HCEC 1CT (cell line): Measurements from ENCODE around the gene PDGFRB.
A peak's percentile ranks its signal among the peaks of the same experiment; 100 is the strongest.

Experiments
- DNase-seq: peaks from one replicate; pipeline ENCODE4 v3.0.0-alpha.2; 2017

PDGFRB gene

GRCh38 chr5:150181766-150182545 is 26.3 kb upstream of the PDGFRB start:
- DNase-seq, result no peak

- peak; percentile 81 for DNase-seq
Measured at GRCh38 chr5:150181027-150181426, 25.4 kb upstream of the PDGFRB start.

- peak; percentile 15 for DNase-seq
Measured at GRCh38 chr5:150180241-150181026, 24.8 kb upstream of the PDGFRB start.

GRCh38 chr5:150179019-150179620 is 23.5 kb upstream of the PDGFRB start:
- no peak for DNase-seq

GRCh38 chr5:150178262-150178661 is 22.6 kb upstream of the PDGFRB start:
- DNase-seq, result no peak

- no peak for DNase-seq
Measured at GRCh38 chr5:150177721-150178120, 22.1 kb upstream of the PDGFRB start.

GRCh38 chr5:150176745-150177477 is 21.3 kb upstream of the PDGFRB start:
- no peak for DNase-seq

- DNase-seq, result peak; percentile 39
Measured at GRCh38 chr5:150175536-150175935, 19.9 kb upstream of the PDGFRB start.

GRCh38 chr5:150175076-150175475 is 19.4 kb upstream of the PDGFRB start:
- no peak for DNase-seq

GRCh38 chr5:150174285-150174684 is 18.6 kb upstream of the PDGFRB start:
- no peak for DNase-seq

- DNase-seq, result no peak
Measured at GRCh38 chr5:150173161-150173560, 17.5 kb upstream of the PDGFRB start.

GRCh38 chr5:150172556-150172955 is 16.9 kb upstream of the PDGFRB start:
- DNase-seq, result no peak

- peak; percentile 39 for DNase-seq
Measured at GRCh38 chr5:150172145-150172544, 16.5 kb upstream of the PDGFRB start.

- no peak for DNase-seq
Measured at GRCh38 chr5:150168864-150169263, 13.2 kb upstream of the PDGFRB start.

GRCh38 chr5:150167908-150168307 is 12.3 kb upstream of the PDGFRB start:
- DNase-seq, result no peak

GRCh38 chr5:150167512-150167850 is 11.8 kb upstream of the PDGFRB start:
- DNase-seq, result no peak

- no peak for DNase-seq
Measured at GRCh38 chr5:150166650-150167511, 11.2 kb upstream of the PDGFRB start, which contains the start of gene CDX1. TSS of gene CDX1 (plus strand) at chr5:150166778. CDS start at chr5:150166877, 99 bp downstream.

- DNase-seq, result no peak
Measured at GRCh38 chr5:150166037-150166649, 10.5 kb upstream of the PDGFRB start.

GRCh38 chr5:150164211-150164980 is 8.8 kb upstream of the PDGFRB start:
- DNase-seq, result no peak

- no peak for DNase-seq
Measured at GRCh38 chr5:150163547-150164059, 8.0 kb upstream of the PDGFRB start.

GRCh38 chr5:150163035-150163434 is 7.4 kb upstream of the PDGFRB start:
- no peak for DNase-seq
